Subcutaneous adipose tissue (tissue), 4 donors: ENCODE results near the gene DDX24. TPM values are rescaled to one million over a fixed set of nuclear protein-coding genes. Genes with fewer than 3 reads are reported as not detected.

ENCODE experiments used
- CTCF ChIP-seq: fragments of 450-650 bp; IDR thresholded peaks from one replicate; pipeline ENCODE4 v1.5.1; 2016; ENCODE audit warnings: low read depth, mild to moderate bottlenecking, control low read depth, antibody characterized with exemption, moderate library complexity
- total RNA-seq, 4 donors: library from RNA; depleted of rRNA; stranded (reverse); fragments of >200 nt; gene quantifications; one replicate each; pipeline ENCODE4 v1.1.0, GENCODE V29; 2016

DDX24 gene
- total RNA-seq, 4 donors from 2014 or later, result 119 to 133 (median 126) TPM

GRCh38 chr14:94045563-94046345, 35.2 kb downstream of the DDX24 start:
- no peak for TF ChIP-seq CTCF

- no peak for TF ChIP-seq CTCF
These were observed 35.9 kb downstream of the DDX24 start for GRCh38 chr14:94045101-94045500.

GRCh38 chr14:94044476-94045091, 36.4 kb downstream of the DDX24 start:
- TF ChIP-seq CTCF, result no peak

- TF ChIP-seq CTCF, result no peak
These were observed 37.1 kb downstream of the DDX24 start for GRCh38 chr14:94043756-94044475.

GRCh38 chr14:94043111-94043755, 37.8 kb downstream of the DDX24 start:
- no peak for TF ChIP-seq CTCF

- TF ChIP-seq CTCF, result no peak
These were observed 38.4 kb downstream of the DDX24 start for GRCh38 chr14:94042433-94043091.
